Dermis blood vessel endothelial cell (primary cell): ENCODE data around the gene BIRC3. TPM values are rescaled to one million over a fixed set of nuclear protein-coding genes. Genes with fewer than 3 reads are reported as not detected.
A peak's percentile ranks its signal among the peaks of the same experiment; 100 is the strongest.
"Not testable (repeated sequence)": the region's sequence is repeated elsewhere in the genome, so short reads cannot be mapped to it uniquely, and the experiment has no call there.

Experiments used
- DNase-seq: peaks from one replicate; pipeline ENCODE4 v3.0.0; 2010
- total RNA-seq: library from RNA; depleted of rRNA; stranded (reverse); fragments of >200 nt; gene quantifications from 2 replicates; pipeline ENCODE4 v1.2.3, GENCODE V29; 2014

The BIRC3 gene
- total RNA-seq, 1 donor from 2014 or later, result 8.7 TPM

GRCh38 chr11:102328748-102329147, 11.5 kb downstream of the BIRC3 start:
- no peak for DNase-seq

- DNase-seq, result no peak
Measured at GRCh38 chr11:102330231-102330630, 12.9 kb downstream of the BIRC3 start.

DNA sequence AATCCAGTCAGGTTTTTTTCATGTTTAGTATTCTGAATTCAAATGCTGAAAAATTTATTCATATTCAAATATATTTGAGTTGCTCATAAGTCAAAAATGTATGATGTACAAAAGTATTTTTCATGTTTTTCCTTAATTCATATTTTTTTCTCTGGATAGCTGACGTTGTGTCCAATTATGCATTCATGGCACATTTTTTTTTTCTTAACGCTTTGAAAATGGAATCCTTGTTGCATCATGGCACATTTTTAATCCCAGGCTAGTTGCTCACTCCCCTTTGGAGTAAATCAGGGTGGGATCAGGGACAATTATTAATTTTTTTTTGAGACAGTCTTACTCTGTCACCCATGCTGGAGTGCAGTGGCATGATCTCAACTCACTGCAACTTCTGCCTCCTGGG, 14.1 kb downstream of the BIRC3 start:
- no peak for DNase-seq

GRCh38 chr11:102332611-102332994, 15.3 kb downstream of the BIRC3 start:
- no peak for DNase-seq

DNA sequence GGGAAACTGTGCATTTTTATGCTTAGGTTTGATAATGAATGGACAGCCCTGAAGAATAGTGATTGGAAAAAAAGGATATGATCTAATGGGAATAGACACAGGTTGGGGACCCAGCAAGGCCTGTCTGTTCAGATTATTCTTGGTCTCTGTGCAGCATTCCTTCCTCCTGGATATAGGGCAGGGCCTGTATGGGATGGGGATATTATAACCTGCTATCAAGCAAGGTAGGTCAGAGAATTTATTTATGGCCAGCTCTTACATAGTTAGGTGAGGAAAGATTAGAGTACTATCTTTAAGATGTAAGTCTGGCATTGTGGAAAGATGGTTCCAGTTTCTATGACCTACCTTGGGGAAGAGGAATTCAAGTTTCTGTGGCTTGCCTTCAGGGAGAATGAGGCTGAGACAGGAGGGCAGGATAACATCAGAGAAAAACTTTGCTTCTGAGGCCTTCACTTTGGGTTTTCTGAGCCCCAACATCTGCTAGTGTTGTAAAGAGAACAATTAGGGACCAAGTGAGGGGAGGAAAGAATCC, 21.3 kb downstream of the BIRC3 start:
- no peak for DNase-seq

- not testable (repeated sequence) for DNase-seq
Measured at GRCh38 chr11:102341311-102341710, 24.0 kb downstream of the BIRC3 start.

- DNase-seq, result peak; percentile 91
Measured at GRCh38 chr11:102341844-102342318, 24.6 kb downstream of the BIRC3 start.

DNA sequence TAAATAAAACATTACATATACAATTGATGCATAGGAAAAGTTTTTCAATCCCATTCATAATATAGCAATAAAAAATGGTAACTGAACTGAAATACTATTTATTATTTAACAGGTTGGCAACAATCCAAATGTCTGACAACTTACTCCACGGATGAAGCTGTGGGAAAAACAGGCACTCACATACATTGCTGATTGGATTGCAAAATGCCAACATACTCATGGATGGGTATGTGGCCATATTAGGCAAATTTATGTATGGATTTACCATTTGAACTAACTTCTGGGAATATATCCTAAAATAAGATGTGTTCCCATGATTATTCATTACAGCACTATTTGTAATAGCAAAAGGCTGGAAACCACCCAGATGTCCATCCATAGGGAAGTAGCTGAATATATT, 26.5 kb downstream of the BIRC3 start:
- DNase-seq, result peak; percentile 37

- peak; percentile 72 for DNase-seq
Measured at GRCh38 chr11:102345904-102346303, 28.6 kb downstream of the BIRC3 start.

- no peak for DNase-seq
Measured at GRCh38 chr11:102346456-102346747, 29.1 kb downstream of the BIRC3 start.

DNA sequence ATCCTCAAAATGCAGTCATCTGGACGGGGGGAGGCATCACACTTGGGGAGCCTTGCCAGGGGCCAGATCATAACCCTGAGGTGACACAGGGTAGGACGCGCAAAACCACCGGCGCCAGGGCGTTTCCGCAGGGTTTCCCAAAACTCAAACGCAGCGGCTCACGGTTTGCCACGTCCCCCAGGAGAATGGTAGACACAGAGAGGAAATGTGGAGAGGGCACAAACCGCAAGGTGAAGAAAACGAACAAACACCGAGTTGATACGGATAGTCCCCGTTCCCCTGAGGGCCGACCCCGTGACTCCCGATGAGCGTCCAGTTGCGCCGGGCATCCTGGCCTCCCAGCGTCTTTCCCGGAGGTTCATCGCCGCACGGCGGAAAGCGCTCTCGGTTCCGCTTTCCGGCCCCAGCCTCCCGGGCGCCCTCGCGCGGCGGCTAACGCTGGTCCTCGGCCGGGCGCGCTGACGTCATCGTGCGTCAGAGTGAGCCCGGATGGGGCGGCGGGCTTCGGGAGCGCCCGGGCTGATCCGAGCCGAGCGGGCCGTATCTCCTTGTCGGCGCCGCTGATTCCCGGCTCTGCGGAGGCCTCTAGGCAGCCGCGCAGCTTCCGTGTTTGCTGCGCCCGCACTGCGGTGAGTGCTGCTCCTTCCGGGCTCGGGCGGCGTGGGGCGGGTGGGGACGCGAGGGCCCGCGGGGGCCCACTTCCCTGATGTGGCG, 29.6 kb downstream of the BIRC3 start, which contains the start of gene BIRC2:
Gene BIRC2, plus strand, starts transcription at position 467 of the 714 bp plus-strand sequence. CDS start 2,641 bp downstream, outside the sequence.
- DNase-seq, result peak; percentile 95

GRCh38 chr11:102347462-102348370, 30.4 kb downstream of the BIRC3 start:
- peak; percentile 41 for DNase-seq

- DNase-seq, result no peak
Measured at GRCh38 chr11:102357116-102357515, 39.8 kb downstream of the BIRC3 start.

GRCh38 chr11:102359372-102359771, 42.1 kb downstream of the BIRC3 start:
- DNase-seq, result no peak

DNA sequence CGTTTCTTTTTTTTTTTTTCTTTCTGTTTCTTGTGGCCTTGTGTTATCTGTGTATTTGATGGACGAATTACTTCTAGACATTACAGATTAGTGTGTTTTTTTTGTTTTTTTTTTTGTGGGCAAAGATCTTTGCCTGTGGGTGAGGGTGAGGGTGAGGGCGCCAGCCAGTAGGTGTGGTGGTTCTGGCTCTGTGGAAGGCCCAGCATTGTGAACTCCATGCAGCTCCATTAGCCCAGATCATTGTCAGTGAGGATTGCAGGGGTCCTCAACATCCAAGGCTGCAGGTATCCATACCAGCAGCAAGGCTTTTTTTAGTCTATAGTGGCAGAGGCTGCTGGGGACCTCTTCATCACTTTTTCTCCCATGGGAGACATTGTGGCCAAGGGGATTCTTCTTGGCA, 43.4 kb downstream of the BIRC3 start:
- no peak for DNase-seq

DNA sequence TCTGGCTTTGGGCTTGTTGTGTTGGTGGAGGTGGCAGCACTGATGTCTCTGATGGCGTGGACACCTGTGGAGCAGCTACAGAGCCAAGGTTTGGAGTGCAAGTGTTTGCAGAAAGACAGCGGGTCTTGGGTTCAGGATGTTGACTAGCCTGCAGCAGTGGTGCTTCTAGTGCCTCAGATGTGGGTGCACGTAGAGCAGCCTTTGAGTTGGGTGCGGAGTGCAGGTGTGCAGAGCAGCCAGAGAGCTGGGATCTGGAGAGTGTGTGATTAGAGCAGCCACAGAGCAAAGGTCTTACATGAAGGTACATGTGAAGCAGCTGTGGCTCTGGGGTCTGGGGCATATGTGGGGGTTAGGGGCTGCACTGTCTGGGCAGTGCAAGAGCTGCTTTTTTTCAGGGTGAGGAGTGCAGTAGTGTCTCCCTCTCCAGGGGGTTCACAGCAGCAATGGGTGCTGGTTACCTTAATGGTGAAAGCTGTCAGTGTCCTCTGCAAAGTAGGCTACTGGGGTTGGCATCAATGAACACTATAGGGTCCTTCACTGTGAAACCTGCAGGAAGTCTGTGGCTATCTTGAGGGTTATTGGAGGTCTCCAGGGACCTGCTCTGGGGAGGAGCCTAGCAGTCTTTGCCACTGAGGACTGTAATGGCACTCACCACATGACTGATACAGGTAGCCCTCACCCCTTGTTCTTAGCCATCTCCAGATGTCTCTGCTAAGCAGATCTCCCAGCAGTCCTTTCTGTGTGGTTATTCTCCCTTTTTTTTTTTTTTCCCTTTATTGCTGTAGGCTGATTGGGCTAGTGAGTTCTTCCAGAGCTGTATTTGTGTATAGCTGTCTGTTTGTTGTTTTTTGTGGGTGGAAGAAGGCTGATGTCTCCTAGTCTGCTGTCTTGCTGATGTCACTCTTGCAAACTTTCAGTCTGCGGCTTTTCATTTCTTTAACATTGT, 44.1 kb downstream of the BIRC3 start:
- no peak for DNase-seq

DNA sequence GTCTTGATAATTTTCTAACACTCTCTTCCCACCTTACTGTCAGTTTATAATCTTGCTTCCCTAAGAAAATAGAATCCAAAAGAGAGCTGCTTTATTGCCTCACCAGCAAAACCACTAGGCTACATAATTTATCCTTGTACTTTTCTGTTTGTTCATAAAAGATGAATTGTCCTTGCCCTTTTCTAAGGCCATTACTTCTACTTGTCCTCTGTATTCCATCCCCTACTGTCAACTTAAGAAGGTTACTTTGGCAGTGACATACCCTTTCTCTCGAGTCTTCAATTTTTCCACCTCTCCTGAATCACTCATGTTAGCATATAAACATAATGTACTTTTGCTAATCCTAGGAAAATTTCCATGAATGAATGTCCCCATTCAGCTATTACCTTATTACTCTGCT, 47.7 kb downstream of the BIRC3 start:
- no peak for DNase-seq

- peak; percentile 54 for DNase-seq
Measured at GRCh38 chr11:102367364-102367763, 50.1 kb downstream of the BIRC3 start.

DNA sequence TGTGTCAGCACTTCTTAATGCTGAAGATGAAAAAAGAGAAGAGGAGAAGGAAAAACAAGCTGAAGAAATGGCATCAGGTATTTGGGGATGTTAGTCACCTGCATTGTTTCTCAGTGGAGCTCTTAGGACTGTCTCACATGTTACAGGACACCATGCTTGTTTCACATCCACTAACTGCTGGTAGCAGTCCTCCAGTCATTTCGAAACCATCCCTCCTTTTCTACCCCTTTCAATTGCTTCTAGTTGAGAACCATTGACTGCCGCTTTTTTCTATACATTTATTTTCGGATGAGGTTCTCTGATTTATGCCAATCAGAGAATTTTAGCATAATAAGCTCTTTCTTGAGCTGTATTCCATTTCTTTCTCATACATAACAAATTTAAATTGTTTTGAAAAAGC, 51.2 kb downstream of the BIRC3 start:
- DNase-seq, result no peak

DNA sequence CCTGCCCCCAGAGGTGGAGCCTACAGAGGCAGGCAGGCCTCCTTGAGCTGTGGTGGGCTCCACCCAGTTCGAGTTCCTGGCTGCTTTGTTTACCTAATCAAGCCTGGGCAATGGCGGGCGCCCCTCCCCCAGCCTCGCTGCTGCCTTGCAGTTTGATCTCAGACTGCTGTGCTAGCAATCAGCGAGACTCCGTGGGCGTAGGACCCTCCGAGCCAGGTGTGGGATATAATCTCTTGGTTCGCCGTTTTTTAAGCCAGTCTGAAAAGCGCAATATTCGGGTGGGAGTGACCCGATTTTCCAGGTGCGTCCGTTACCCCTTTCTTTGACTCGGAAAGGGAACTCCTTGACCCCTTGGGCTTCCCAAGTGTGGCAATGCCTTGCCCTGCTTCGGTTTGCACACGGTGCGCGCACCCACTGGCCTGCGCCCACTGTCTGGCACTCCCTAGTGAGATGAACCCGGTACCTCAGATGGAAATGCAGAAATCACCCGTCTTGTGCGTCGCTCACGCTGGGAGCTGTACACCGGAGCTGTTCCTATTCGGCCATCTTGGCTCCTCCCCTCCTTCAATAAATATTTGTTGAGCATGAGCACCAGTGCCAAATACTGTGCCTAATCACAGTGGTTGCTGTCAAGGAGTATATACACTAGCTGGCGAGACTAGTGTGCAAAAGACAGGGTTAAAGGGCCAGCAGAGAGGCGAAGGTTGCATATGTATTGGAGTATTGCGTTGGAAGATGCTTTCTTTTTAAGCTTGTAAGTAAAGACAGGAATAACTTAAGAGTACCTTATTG, 57.5 kb downstream of the BIRC3 start:
- DNase-seq, result not testable (repeated sequence)

DNA sequence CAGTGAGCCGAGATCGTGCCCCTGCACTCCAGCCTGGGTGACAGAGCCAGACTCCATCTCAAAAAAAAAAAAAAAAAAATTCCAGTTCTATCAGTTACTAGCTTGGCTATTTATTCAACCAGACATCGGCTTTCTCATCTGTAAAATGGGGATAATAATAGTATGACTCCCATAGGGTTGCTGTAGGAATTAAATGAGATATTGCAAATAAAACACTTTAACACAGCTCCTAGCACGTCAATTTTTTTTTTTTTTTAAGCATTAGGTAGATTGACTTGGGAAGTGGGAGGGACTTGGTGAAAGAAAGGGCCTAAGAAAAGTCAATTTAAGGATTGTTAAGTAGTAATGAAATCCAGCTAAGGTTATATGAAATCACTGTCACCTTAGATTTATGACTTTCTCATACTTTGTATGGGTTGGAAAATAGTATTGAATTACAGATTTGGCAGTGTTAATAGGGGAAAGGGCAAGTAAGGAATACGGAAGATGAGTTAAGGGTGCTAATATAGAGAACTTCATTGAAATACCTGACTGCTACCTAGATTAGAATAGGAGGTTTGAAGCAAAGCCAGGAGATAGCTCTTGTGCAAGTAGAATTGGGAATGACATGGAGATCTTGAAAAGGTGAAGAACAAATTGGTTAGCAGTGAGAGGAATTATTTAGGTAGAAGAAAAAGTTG, 58.6 kb downstream of the BIRC3 start:
- no peak for DNase-seq
